Activated T-helper 9 cell treated with anti-CD3 and anti-CD28 coated beads, Interleukin-2, amount 50 U/mL, for 16 hours (primary cell): ENCODE measurements around the gene PTCD3.

ENCODE experiments used
- DNase-seq: peaks from one replicate; pipeline ENCODE4 v3.0.0-alpha.2; 2020; ENCODE audit warnings: low read depth

Gene PTCD3

GRCh38 chr2:86082756-86083155, 23.3 kb upstream of the PTCD3 start:
- DNase-seq, result no peak

- no peak for DNase-seq
These were observed 17.8 kb upstream of the PTCD3 start for GRCh38 chr2:86087936-86088850.

GRCh38 chr2:86094229-86094628, 11.8 kb upstream of the PTCD3 start:
- DNase-seq, result no peak

- DNase-seq, result no peak
These were observed 8.7 kb upstream of the PTCD3 start for GRCh38 chr2:86097114-86097896.

- no peak for DNase-seq
These were observed 8.1 kb upstream of the PTCD3 start for GRCh38 chr2:86097913-86098312.

- no peak for DNase-seq
These were observed 3.9 kb upstream of the PTCD3 start for GRCh38 chr2:86102157-86102556.

GRCh38 chr2:86105252-86105968, 625 bp upstream of the PTCD3 start, which contains the start of gene POLR1A:
Gene POLR1A (minus strand): TSS chr2:86105886. CDS start chr2:86105776, 110 bp downstream.
- peak; percentile 72 for DNase-seq

- DNase-seq, result no peak
These were observed 996 bp downstream of the PTCD3 start for GRCh38 chr2:86107031-86107430.

- DNase-seq, result no peak
These were observed 12.1 kb downstream of the PTCD3 start for GRCh38 chr2:86118130-86118529.

- DNase-seq, result no peak
These were observed 17.4 kb downstream of the PTCD3 start for GRCh38 chr2:86123328-86123925.

- DNase-seq, result no peak
These were observed 18.6 kb downstream of the PTCD3 start for GRCh38 chr2:86124683-86125082.

GRCh38 chr2:86134709-86135108, 28.7 kb downstream of the PTCD3 start:
- no peak for DNase-seq

- DNase-seq, result no peak
These were observed 29.6 kb downstream of the PTCD3 start for GRCh38 chr2:86135653-86136052.

GRCh38 chr2:86136141-86136540, 30.1 kb downstream of the PTCD3 start:
- DNase-seq, result no peak

- DNase-seq, result no peak
These were observed 32.9 kb downstream of the PTCD3 start for GRCh38 chr2:86138736-86139625.

GRCh38 chr2:86139981-86140380, 33.9 kb downstream of the PTCD3 start:
- DNase-seq, result no peak

- no peak for DNase-seq
These were observed 34.9 kb downstream of the PTCD3 start for GRCh38 chr2:86140969-86141392.

GRCh38 chr2:86142436-86143257, 36.6 kb downstream of the PTCD3 start:
- DNase-seq, result no peak

GRCh38 chr2:86143307-86143706, 37.3 kb downstream of the PTCD3 start:
- no peak for DNase-seq
